Measurements from ENCODE around the gene SQOR.

SQOR gene

DNA sequence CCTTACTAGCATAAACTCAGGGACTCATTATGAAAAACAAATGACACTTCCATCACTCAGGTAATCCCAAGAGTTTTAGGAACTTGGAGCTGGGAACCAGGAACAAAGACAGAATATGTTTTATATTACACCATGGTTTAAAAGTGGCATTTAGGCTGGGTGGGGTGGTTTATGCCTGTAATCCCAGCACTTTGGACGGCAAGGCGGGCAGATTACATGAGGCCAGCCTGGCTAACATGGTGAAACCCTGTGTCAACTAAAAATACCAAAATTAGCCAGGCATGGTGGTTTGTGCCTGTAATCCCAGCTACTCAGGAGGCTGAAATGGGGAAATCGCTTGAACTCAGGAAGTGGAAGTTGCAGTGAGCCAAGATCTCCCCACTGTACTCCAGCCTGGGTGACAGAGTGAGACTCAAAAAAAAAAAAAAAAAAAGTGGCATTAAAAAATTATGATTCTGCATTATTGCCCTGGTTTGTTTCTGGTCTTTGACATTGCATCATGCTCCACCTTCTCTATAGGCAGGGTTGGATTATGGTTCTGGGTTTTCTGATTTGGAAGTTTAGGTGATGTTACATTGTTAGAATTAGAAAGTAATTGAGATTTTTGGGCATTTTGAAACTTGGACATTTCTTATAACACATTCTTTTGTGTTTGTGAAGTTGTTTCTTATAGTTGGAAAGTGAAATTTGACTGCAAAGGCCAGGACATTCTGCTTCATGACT lies 19.0 kb downstream of the SQOR start:
- H3K4me1 ChIP-seq (ENCODE audit: low read length): no peaks in the 10 kb centered on the region
- no peaks in the 10 kb centered on the region for H3K36me3 ChIP-seq (replicated peaks; ENCODE audit: low read depth, low read length)
- no peaks in the 10 kb centered on the region for H3K9me3 ChIP-seq (ENCODE audit: insufficient read depth, low read length)
- H3K27me3 ChIP-seq (ENCODE audit: low read depth, low read length): no peaks in the 10 kb centered on the region
- H3K4me2 ChIP-seq (ENCODE audit: low read length): no peak overlapping the region
- H4K20me1 ChIP-seq (ENCODE audit: insufficient read depth, low read length): no peaks in the 10 kb centered on the region
- H2AFZ ChIP-seq (ENCODE audit: low read depth, low read length): no peak overlapping the region
- no peaks in the 10 kb centered on the region for H3K79me2 ChIP-seq (ENCODE audit: low read length)
- H3K4me3 ChIP-seq (ENCODE audit: low read length): no peak overlapping the region
- H3K9ac ChIP-seq (ENCODE audit: low read length): no peak overlapping the region
- TF ChIP-seq, protein P1, sequence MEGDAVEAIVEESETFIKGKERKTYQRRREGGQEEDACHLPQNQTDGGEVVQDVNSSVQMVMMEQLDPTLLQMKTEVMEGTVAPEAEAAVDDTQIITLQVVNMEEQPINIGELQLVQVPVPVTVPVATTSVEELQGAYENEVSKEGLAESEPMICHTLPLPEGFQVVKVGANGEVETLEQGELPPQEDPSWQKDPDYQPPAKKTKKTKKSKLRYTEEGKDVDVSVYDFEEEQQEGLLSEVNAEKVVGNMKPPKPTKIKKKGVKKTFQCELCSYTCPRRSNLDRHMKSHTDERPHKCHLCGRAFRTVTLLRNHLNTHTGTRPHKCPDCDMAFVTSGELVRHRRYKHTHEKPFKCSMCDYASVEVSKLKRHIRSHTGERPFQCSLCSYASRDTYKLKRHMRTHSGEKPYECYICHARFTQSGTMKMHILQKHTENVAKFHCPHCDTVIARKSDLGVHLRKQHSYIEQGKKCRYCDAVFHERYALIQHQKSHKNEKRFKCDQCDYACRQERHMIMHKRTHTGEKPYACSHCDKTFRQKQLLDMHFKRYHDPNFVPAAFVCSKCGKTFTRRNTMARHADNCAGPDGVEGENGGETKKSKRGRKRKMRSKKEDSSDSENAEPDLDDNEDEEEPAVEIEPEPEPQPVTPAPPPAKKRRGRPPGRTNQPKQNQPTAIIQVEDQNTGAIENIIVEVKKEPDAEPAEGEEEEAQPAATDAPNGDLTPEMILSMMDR (IDR thresholded peaks at IDR 0.05; ENCODE audit: low read depth, low read length): no peak
- no peak for TF ChIP-seq EZH2phosphoT487 (IDR thresholded peaks at IDR 0.05; ENCODE audit: low read depth)
- H3K27ac ChIP-seq (ENCODE audit: low read length): no peak overlapping the region

DNA sequence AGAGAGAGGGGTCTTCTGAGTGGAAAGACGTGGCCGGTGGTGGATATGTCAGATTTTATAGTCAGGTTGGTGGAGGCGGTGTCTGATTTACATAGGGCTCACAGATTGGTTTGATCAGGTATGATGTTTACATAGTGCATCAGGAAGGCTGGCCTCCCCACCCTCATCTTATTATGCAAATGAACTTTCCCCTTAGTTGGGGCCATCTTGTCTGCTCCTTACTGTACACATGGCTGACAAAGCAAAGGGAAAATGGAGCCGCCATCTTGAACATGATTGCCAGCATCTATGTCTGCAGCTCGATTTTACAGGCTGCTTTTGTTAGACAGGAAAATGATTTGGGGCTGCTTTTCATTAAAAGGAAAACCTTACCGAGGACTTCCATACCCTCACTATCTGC lies 19.9 kb downstream of the SQOR start:
- Histone ChIP-seq H2AFZ (ENCODE audit: low read depth, low read length) (no peak overlapping the region), H3K27me3 (ENCODE audit: low read depth, low read length) (no peaks in the 10 kb centered on the region), H3K79me2 (ENCODE audit: low read length) (no peaks in the 10 kb centered on the region), H3K27ac (ENCODE audit: low read length) (no peak overlapping the region), H4K20me1 (ENCODE audit: insufficient read depth, low read length) (no peaks in the 10 kb centered on the region), H3K4me2 (ENCODE audit: low read length) (no peak overlapping the region), H3K9me3 (ENCODE audit: insufficient read depth, low read length) (no peaks in the 10 kb centered on the region), H3K4me1 (ENCODE audit: low read length) (no peaks in the 10 kb centered on the region), H3K36me3 (replicated peaks; ENCODE audit: low read depth, low read length) (no peaks in the 10 kb centered on the region), H3K9ac (ENCODE audit: low read length) (no peak overlapping the region), H3K4me3 (ENCODE audit: low read length) (no peak overlapping the region)
- TF ChIP-seq EZH2phosphoT487 (IDR thresholded peaks at IDR 0.05; ENCODE audit: low read depth): no peak
- TF ChIP-seq, protein P1 (IDR thresholded peaks at IDR 0.05; ENCODE audit: low read depth, low read length): no peak

DNA sequence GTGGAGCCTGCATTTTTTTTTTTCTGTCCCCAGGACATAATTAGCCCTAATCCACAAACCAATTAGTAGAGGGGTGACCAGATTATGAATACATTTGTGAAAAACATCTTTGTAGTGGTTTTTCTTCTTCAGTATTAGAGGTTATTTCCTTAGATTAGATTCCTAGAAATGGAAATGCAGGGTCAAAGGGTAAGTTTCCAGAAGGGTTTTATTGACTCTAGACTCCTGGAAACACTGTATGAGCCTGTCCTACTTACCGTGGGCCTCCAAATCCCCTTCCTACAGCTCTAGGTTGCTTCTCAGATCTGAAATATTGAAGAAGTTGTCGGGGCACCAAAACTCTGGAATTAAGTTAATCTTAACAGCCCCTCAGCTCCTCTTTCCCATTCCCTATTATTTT lies 22.4 kb downstream of the SQOR start:
- Histone ChIP-seq H3K4me2 (ENCODE audit: low read length) (no peak overlapping the region), H2AFZ (ENCODE audit: low read depth, low read length) (no peak overlapping the region), H3K9me3 (ENCODE audit: insufficient read depth, low read length) (no peaks in the 10 kb centered on the region), H3K27me3 (ENCODE audit: low read depth, low read length) (no peaks in the 10 kb centered on the region), H3K9ac (ENCODE audit: low read length) (no peak overlapping the region), H3K27ac (ENCODE audit: low read length) (no peak overlapping the region), H3K36me3 (replicated peaks; ENCODE audit: low read depth, low read length) (no peaks in the 10 kb centered on the region), H4K20me1 (ENCODE audit: insufficient read depth, low read length) (no peaks in the 10 kb centered on the region), H3K79me2 (ENCODE audit: low read length) (no peaks in the 10 kb centered on the region), H3K4me1 (ENCODE audit: low read length) (no peaks in the 10 kb centered on the region), H3K4me3 (ENCODE audit: low read length) (no peak overlapping the region)
- TF ChIP-seq EZH2phosphoT487 (IDR thresholded peaks at IDR 0.05; ENCODE audit: low read depth): no peak
- TF ChIP-seq, protein P1 (IDR thresholded peaks at IDR 0.05; ENCODE audit: low read depth, low read length): no peak

DNA sequence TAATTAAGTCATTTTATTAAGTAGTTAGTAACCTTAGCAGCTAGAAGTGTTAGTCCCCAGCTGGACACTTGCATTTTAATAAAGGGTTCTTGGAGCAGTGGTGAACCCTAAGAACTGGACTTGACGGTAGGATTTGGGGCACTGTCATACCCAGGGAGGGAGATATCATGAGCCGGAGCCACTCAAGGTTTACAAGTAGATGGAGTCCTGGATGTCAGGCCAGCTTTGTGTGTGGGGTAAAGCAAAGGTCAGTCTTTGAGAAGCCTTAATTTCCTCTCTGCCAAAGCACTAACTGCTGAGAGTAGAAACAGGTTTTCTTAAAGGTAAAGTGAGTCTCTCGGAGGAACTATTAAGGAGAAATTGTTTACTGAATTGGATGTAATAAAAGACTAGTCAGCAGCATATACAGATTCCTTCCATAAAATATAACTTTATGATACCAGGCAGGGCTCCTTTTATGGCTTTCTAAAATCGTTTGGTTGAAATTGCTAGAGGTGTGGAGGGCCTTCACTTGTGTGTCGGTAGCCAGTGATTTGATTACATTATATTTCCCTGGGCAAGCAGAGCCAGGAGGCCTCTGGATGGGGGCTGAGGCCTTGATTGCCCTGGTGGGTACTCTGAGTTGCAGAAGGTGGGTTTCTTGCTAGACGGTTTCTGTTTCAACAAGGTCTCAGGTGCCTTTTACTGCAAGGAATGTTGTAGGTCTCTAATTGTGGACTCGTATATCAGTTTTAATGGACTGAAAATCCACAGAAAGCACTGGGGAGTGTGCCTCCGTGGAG lies 23.1 kb downstream of the SQOR start:
- no peaks in the 10 kb centered on the region for H3K9me3 ChIP-seq (ENCODE audit: insufficient read depth, low read length)
- H3K79me2 ChIP-seq (ENCODE audit: low read length): no peaks in the 10 kb centered on the region
- H3K4me2 ChIP-seq (ENCODE audit: low read length): no peak overlapping the region
- no peak for TF ChIP-seq EZH2phosphoT487 (IDR thresholded peaks at IDR 0.05; ENCODE audit: low read depth)
- TF ChIP-seq, protein P1 (IDR thresholded peaks at IDR 0.05; ENCODE audit: low read depth, low read length): no peak
- H3K27me3 ChIP-seq (ENCODE audit: low read depth, low read length): no peaks in the 10 kb centered on the region
- no peak overlapping the region for H3K4me3 ChIP-seq (ENCODE audit: low read length)
- no peak overlapping the region for H2AFZ ChIP-seq (ENCODE audit: low read depth, low read length)
- H3K36me3 ChIP-seq (replicated peaks; ENCODE audit: low read depth, low read length): no peaks in the 10 kb centered on the region
- H4K20me1 ChIP-seq (ENCODE audit: insufficient read depth, low read length): no peaks in the 10 kb centered on the region
- no peaks in the 10 kb centered on the region for H3K4me1 ChIP-seq (ENCODE audit: low read length)
- H3K9ac ChIP-seq (ENCODE audit: low read length): no peak overlapping the region
- H3K27ac ChIP-seq (ENCODE audit: low read length): no peak overlapping the region

Data from OCI-LY3 (cell line).